ENCODE data around the gene C17orf107.

C17orf107 gene

GRCh38 chr17:4947411-4948165 is 48.3 kb downstream of the C17orf107 start:
- DNase-seq (ENCODE audit: extremely low read depth in 1 of 2, low read depth in 1 of 2) = peak in 1 of 2 donors; percentile 52

- peak; percentile 76 to 82 for DNase-seq (ENCODE audit: extremely low read depth in 1 of 2, low read depth in 1 of 2)
Measured at GRCh38 chr17:4948166-4948930, 49.0 kb downstream of the C17orf107 start, which contains the start of gene PFN1. TSS of gene PFN1 (minus strand) at chr17:4948530. CDS start at chr17:4948394, 136 bp downstream.

- peak in 1 of 2 donors; percentile 51 for DNase-seq (ENCODE audit: extremely low read depth in 1 of 2, low read depth in 1 of 2)
Measured at GRCh38 chr17:4948931-4949320, 49.6 kb downstream of the C17orf107 start.

DNA sequence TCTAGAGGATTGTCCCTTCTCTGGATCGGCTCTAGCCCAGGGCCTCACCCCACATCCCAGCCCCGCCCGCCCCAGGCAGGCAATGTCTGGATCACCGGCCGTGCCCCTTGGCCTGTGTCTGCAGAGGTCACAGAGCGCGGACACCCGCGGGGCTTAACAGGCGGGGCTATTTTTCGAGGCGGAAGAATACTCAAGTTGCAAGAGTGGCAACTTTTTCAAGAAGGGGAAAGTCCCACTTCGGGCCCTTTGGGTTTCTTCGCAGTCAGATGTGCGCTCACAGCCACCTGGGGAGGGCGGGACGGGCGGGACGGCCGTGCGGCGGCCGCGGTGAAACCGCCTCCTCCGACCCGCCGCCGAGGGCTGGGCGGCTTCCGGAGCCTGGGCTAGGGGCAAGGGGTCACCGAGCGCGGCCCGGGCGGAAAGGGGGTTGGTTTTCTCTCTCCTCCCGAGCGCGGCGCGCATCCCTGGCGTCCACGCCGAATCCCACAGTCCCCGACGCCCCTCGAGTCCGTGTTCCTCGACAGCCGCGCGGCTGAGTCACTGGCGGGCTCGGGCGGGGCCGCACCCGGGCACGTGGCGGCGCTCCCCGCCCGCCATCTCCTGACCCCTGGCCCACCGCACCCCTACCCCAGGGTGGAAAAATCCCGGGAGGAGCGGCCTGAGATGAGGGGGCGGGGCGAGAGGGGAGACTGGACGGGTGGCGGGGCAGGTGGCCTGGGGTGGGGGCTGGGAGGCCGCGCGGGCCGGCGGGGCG is 50.2 kb downstream of the C17orf107 start:
- peak in 1 of 2 donors; percentile 51 for DNase-seq (ENCODE audit: extremely low read depth in 1 of 2, low read depth in 1 of 2)

DNA sequence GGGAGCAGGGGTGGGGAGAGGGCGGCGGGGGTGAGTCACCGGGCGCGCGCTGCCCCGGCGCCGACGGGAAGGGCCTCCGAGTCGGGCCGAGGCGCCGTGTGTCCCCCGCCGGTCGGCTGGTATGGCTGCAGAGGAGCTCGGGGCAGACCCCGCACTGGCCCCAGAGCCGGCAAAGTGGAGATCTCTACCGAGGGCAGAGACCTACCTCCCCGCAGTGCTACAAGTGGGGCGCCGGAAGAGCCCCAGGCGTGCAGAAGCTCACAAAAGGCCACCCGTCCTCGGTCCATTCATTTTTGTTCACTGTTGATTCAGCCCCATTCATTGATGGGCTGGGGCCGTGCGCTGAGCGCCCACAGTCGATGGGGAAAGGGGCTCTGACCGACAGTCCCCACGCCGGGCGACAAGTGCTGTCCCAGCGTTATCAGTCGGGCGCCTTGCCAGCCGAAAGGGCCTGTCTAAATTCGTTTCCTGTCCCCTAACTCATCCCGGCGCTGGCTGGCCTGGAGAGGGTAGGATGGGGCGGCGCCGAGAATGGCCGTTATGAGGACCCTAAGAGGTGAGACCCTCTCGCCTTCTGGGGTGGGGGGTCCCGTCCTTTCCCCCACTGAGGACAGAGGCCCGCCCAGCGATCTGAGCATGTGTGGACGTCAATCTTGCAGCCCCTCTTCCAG is 50.9 kb downstream of the C17orf107 start:
- DNase-seq (ENCODE audit: extremely low read depth in 1 of 2, low read depth in 1 of 2) = no peak

DNA sequence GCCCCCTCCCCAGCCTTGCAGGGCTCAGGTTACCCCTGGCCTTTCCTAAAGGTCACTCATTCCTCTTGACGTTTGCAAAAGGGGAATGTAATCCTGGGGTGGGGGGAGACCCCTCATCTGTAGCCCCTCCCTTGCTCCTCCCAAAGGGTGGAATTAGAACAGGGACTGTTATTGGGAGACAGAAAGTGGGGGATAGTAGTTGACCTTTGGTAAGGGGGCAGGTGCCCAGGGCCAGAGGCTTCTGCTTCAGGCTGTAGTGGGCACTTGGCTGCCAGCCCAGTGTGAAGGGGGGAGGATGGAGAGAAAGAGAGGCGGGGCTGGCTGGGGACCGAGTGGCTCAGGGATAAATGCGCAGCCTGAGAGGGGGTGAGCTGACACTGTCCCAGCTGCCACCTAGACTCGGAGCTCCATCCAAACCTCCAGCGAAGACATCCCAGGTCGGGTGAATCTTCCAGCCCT is 51.4 kb downstream of the C17orf107 start, which contains the start of gene ENO3:
ENO3 (plus strand) TSS at position 374 of the 459 bp plus-strand sequence. CDS start 711 bp downstream, outside the sequence.
- no peak for DNase-seq (ENCODE audit: extremely low read depth in 1 of 2, low read depth in 1 of 2)

- DNase-seq (ENCODE audit: extremely low read depth in 1 of 2, low read depth in 1 of 2) = no peak
Measured at GRCh38 chr17:4951486-4951885, 52.1 kb downstream of the C17orf107 start.

Measured in activated CD8-positive, alpha-beta memory T cell treated with anti-CD3 and anti-CD28 coated beads for 1 hour (primary cell).